Astrocyte (in vitro differentiated cells and primary cell): ENCODE results near the gene SCCPDH.

Experiments
- CTCF ChIP-seq: IDR thresholded peaks from 2 replicates; pipeline ENCODE4 v1.5.1; 2011; ENCODE audit warnings: low read depth, mild to moderate bottlenecking, inconsistent platforms, low read length, moderate library complexity; ENCODE audit not compliant: insufficient read depth
- EZH2 ChIP-seq: IDR thresholded peaks from 2 replicates; pipeline ENCODE4 v1.6.1; 2012; ENCODE audit warnings: mild to moderate bottlenecking, low read length, inconsistent platforms; ENCODE audit not compliant: insufficient read depth

GRCh38 chr1:246793356-246793896, 69.2 kb downstream of the SCCPDH start:
- TF ChIP-seq CTCF, result no peak
- no peak for TF ChIP-seq EZH2
